ENCODE data around the gene SEPTIN3. TPM values are rescaled to one million over a fixed set of nuclear protein-coding genes. Genes with fewer than 3 reads are reported as not detected.

SEPTIN3 gene
- total RNA-seq, 1 donor from 2014 or later, result 24.4 TPM

DNA sequence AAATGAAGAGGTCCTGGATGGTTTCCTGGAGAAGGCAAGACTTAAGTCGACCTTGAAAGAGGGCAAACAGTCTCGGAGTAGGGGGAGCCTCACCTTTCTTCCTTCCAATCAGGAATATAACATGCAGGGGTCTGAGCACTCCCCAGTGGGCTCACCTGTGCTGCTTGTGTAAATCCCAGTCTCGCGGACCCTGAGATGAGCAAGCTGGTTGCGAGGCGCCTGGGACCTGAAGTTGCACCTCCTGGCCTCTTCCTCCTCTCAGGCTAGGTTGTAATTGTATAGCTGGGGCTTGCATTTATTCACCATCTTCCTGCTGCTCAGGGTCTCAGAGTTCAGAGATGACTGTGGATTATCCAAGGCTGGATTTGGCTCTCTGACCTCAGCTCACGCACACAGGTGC, 21.9 kb downstream of the SEPTIN3 start:
- H3K4me3 Mint-ChIP-seq (ENCODE audit: low read depth), result no peak overlapping the region
- H3K36me3 Mint-ChIP-seq (ENCODE audit: insufficient read depth), result peaks cover 9% of the 10 kb centered on the region
- no peak for DNase-seq (ENCODE audit: low spot score, unreplicated experiment)
- no peaks in the 10 kb centered on the region for H3K27me3 Mint-ChIP-seq
- no peaks in the 10 kb centered on the region for H3K9me3 Mint-ChIP-seq (ENCODE audit: low read depth)
- H3K27ac Mint-ChIP-seq, result no peak overlapping the region
- TF ChIP-seq, protein P1, sequence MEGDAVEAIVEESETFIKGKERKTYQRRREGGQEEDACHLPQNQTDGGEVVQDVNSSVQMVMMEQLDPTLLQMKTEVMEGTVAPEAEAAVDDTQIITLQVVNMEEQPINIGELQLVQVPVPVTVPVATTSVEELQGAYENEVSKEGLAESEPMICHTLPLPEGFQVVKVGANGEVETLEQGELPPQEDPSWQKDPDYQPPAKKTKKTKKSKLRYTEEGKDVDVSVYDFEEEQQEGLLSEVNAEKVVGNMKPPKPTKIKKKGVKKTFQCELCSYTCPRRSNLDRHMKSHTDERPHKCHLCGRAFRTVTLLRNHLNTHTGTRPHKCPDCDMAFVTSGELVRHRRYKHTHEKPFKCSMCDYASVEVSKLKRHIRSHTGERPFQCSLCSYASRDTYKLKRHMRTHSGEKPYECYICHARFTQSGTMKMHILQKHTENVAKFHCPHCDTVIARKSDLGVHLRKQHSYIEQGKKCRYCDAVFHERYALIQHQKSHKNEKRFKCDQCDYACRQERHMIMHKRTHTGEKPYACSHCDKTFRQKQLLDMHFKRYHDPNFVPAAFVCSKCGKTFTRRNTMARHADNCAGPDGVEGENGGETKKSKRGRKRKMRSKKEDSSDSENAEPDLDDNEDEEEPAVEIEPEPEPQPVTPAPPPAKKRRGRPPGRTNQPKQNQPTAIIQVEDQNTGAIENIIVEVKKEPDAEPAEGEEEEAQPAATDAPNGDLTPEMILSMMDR (IDR thresholded peaks at IDR 0.05; ENCODE audit: unreplicated experiment), result no peak
- H3K4me1 Mint-ChIP-seq (ENCODE audit: low read depth), result no peaks in the 10 kb centered on the region

- Mint-ChIP-seq H3K27ac (no peak overlapping the region), H3K27me3 (no peaks in the 10 kb centered on the region), H3K4me3 (ENCODE audit: low read depth) (no peak overlapping the region), H3K4me1 (ENCODE audit: low read depth) (no peaks in the 10 kb centered on the region), H3K36me3 (ENCODE audit: insufficient read depth) (peaks cover 10% of the 10 kb centered on the region), H3K9me3 (ENCODE audit: low read depth) (no peaks in the 10 kb centered on the region)
- DNase-seq (ENCODE audit: low spot score, unreplicated experiment), result no peak
- TF ChIP-seq, protein P1 (IDR thresholded peaks at IDR 0.05; ENCODE audit: unreplicated experiment), result no peak
Observed at GRCh38 chr22:41992496-41992895, 23.3 kb downstream of the SEPTIN3 start.

- DNase-seq (ENCODE audit: low spot score, unreplicated experiment), result no peak
- TF ChIP-seq, protein P1 (IDR thresholded peaks at IDR 0.05; ENCODE audit: unreplicated experiment), result no peak
Observed at GRCh38 chr22:41995211-41995610, 26.0 kb downstream of the SEPTIN3 start.

GRCh38 chr22:41996826-41997225, 27.6 kb downstream of the SEPTIN3 start:
- H3K9me3 Mint-ChIP-seq (ENCODE audit: low read depth), result no peaks in the 10 kb centered on the region
- TF ChIP-seq, protein P1 (IDR thresholded peaks at IDR 0.05; ENCODE audit: unreplicated experiment), result no peak
- H3K4me1 Mint-ChIP-seq (ENCODE audit: low read depth), result no peaks in the 10 kb centered on the region
- DNase-seq (ENCODE audit: low spot score, unreplicated experiment), result no peak
- no peak overlapping the region for H3K4me3 Mint-ChIP-seq (ENCODE audit: low read depth)
- H3K36me3 Mint-ChIP-seq (ENCODE audit: insufficient read depth), result peaks cover 6% of the 10 kb centered on the region
- H3K27ac Mint-ChIP-seq, result no peak overlapping the region
- H3K27me3 Mint-ChIP-seq, result peaks cover 12% of the 10 kb centered on the region

More at GRCh38 chr22:41995211-41995610, 26.0 kb downstream of the SEPTIN3 start:
- Mint-ChIP-seq H3K9me3 (ENCODE audit: low read depth) (no peaks in the 10 kb centered on the region), H3K27me3 (peaks cover 5% of the 10 kb centered on the region), H3K4me1 (ENCODE audit: low read depth) (no peaks in the 10 kb centered on the region), H3K36me3 (ENCODE audit: insufficient read depth) (peaks cover 8% of the 10 kb centered on the region), H3K4me3 (ENCODE audit: low read depth) (no peak overlapping the region), H3K27ac (no peak overlapping the region)

DNA sequence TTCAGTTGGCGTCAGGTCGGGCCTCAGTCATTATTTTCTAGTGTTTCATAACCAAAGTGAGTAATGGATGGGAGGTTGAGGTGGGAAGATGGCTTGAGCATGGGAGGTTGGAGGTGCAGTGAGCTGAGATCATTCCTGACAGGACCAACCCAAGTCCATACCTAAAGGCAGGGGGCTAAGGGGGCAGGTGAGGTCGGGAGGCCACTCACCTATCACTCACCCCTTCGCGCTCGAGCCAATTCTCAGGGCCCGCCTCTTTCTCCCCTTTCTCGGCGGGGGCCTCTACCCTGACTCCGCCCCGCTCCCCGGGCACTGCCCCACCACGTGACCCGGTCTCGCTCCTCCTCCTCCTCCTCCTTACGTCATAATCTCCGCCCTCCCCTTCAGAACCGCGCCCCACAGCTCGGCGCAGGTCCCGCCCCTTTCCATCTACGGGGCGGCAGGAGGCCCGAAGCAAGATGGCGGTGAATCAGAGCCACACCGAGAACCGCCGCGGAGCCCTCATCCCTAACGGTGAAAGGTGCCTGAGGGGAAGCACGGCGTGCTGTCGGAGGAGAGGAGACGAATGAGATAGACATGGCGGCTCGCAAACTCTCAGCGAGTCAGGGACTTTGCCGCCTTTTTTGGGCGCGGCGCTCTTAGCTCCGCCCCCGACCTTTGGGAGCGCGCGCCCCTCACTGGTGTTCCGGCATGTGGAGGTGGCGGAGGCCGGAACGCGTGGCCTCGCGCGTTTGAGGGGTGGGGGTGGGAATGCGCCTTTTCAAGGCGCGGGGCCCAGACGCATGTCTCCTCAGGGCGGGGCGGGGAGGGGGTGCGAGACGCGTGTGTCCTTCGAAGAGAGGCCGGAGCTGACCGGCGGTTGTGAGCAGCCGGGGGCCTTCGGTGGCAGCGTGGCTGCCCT, 29.4 kb downstream of the SEPTIN3 start, which contains the start of gene WBP2NL:
Gene WBP2NL (plus strand): TSS at position 428 of the 901 bp plus-strand sequence. CDS start 31 bp downstream, at position 459.
- DNase-seq (ENCODE audit: low spot score, unreplicated experiment), result no peak
- no peaks in the 10 kb centered on the region for H3K4me1 Mint-ChIP-seq (ENCODE audit: low read depth)
- H3K27ac Mint-ChIP-seq, result peak within 1 kb of the TSS; percentile 33

More for the DNA sequence above, 29.4 kb downstream of the SEPTIN3 start, which contains the start of gene WBP2NL:
- H3K4me3 Mint-ChIP-seq (ENCODE audit: low read depth), result no peak within 1 kb of the TSS
- peaks cover 19% of the 10 kb centered on the region for H3K27me3 Mint-ChIP-seq
- TF ChIP-seq, protein P1 (IDR thresholded peaks at IDR 0.05; ENCODE audit: unreplicated experiment), result no peak
- H3K9me3 Mint-ChIP-seq (ENCODE audit: low read depth), result no peaks in the 10 kb centered on the region
- peaks cover 4% of the 10 kb centered on the region for H3K36me3 Mint-ChIP-seq (ENCODE audit: insufficient read depth)
